Muscle of arm (tissue), 14 donors: ENCODE measurements around the gene YY1AP1. TPM values are rescaled to one million over a fixed set of nuclear protein-coding genes. Genes with fewer than 3 reads are reported as not detected.
"Not testable (repeated sequence)": the region's sequence is repeated elsewhere in the genome, so short reads cannot be mapped to it uniquely, and the experiment has no call there.

Experiments used
- DNase-seq: peaks from one replicate; pipeline ENCODE4 v3.0.0-alpha.2; 2013
- long read RNA-seq, 11 donors: transcript quantifications; one replicate each; lab custom pipeline, GENCODE V29; 2026
- polyA plus RNA-seq, 12 donors: library from polyadenylated mRNA; unstranded; fragments of 120-200 nt; gene quantifications; one replicate each; pipeline ENCODE4 v1.2.1, GENCODE V29; 2013; ENCODE audit not compliant: insufficient read length in 12 of 12

Gene YY1AP1, protein sequence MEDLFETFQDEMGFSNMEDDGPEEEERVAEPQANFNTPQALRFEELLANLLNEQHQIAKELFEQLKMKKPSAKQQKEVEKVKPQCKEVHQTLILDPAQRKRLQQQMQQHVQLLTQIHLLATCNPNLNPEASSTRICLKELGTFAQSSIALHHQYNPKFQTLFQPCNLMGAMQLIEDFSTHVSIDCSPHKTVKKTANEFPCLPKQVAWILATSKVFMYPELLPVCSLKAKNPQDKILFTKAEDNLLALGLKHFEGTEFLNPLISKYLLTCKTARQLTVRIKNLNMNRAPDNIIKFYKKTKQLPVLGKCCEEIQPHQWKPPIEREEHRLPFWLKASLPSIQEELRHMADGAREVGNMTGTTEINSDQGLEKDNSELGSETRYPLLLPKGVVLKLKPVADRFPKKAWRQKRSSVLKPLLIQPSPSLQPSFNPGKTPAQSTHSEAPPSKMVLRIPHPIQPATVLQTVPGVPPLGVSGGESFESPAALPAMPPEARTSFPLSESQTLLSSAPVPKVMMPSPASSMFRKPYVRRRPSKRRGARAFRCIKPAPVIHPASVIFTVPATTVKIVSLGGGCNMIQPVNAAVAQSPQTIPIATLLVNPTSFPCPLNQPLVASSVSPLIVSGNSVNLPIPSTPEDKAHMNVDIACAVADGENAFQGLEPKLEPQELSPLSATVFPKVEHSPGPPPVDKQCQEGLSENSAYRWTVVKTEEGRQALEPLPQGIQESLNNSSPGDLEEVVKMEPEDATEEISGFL
- 10 to 100 TPM in 11 of 12 donors, not detected in 1; 31.3 to 86.6 (median 54.6) TPM for polyA plus RNA-seq
- long read RNA-seq, donor 1, transcript YY1AP1-205 (11 exons, 2,663 nt) = major isoform, 5 of 27 reads
- long read RNA-seq, donor 1, partial matches to known transcripts = 18 of 27 reads
- long read RNA-seq, donor 1, other reads (novel, unspliced or antisense) = 0 of 27 reads
- long read RNA-seq, donor 2, transcript YY1AP1-212 (11 exons, 2,654 nt) = major isoform, 6 of 283 reads
- long read RNA-seq, donor 2, partial matches to known transcripts = 211 of 283 reads
- long read RNA-seq, donor 2, other reads (novel, unspliced or antisense) = 60 of 283 reads
- long read RNA-seq, donor 3, partial matches to known transcripts = 87 of 96 reads
- long read RNA-seq, donor 3, other reads (novel, unspliced or antisense) = 5 of 96 reads
- long read RNA-seq, donor 4, partial matches to known transcripts = 0 of 3 reads
- long read RNA-seq, donor 4, other reads (novel, unspliced or antisense) = 0 of 3 reads
- long read RNA-seq, donor 5, partial matches to known transcripts = 145 of 235 reads
- long read RNA-seq, donor 5, other reads (novel, unspliced or antisense) = 81 of 235 reads
- long read RNA-seq, donor 6, partial matches to known transcripts = 0 of 2 reads
- long read RNA-seq, donor 6, other reads (novel, unspliced or antisense) = 0 of 2 reads
- long read RNA-seq, donor 7, partial matches to known transcripts = 0 of 3 reads
- long read RNA-seq, donor 7, other reads (novel, unspliced or antisense) = 0 of 3 reads
- long read RNA-seq, donor 8, partial matches to known transcripts = 10 of 18 reads
- long read RNA-seq, donor 8, other reads (novel, unspliced or antisense) = 0 of 18 reads
- long read RNA-seq, donor 9, partial matches to known transcripts = 0 of 2 reads
- long read RNA-seq, donor 9, other reads (novel, unspliced or antisense) = 0 of 2 reads
- long read RNA-seq, donor 10, partial matches to known transcripts = 0 of 8 reads
- long read RNA-seq, donor 10, other reads (novel, unspliced or antisense) = 0 of 8 reads
- long read RNA-seq, donor 11, partial matches to known transcripts = 9 of 17 reads
- long read RNA-seq, donor 11, other reads (novel, unspliced or antisense) = 0 of 17 reads

- DNase-seq = peak; percentile 95
Measured at GRCh38 chr1:155688324-155689080, at the start of gene YY1AP1. TSS of gene YY1AP1 (minus strand) at chr1:155688774. CDS start at chr1:155680436, 8,338 bp downstream.

GRCh38 chr1:155729031-155729898 is 40.7 kb upstream of the YY1AP1 start:
- DNase-seq = peak; percentile 20

GRCh38 chr1:155725142-155725541 is 36.6 kb upstream of the YY1AP1 start:
- DNase-seq = no peak

DNA sequence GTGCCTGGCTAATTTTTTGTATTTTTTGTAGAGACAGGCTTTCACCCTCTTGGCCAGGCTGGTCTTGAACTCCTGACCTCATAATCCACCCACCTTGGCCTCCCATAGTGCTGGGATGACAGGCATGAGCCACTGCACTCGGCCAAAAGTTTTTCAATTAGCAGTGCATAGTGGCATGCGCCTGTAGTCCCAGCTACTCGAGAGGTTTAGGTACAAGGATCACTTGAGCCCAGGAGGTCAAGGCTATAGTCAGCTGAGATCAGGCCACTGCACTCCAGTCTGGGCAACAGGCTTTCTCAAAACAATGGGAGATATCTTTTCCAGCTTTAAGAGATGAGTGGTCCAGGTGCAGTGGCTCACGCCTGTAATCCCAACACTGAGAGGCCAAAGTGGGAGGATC is 31.1 kb upstream of the YY1AP1 start:
- DNase-seq = no peak

DNA sequence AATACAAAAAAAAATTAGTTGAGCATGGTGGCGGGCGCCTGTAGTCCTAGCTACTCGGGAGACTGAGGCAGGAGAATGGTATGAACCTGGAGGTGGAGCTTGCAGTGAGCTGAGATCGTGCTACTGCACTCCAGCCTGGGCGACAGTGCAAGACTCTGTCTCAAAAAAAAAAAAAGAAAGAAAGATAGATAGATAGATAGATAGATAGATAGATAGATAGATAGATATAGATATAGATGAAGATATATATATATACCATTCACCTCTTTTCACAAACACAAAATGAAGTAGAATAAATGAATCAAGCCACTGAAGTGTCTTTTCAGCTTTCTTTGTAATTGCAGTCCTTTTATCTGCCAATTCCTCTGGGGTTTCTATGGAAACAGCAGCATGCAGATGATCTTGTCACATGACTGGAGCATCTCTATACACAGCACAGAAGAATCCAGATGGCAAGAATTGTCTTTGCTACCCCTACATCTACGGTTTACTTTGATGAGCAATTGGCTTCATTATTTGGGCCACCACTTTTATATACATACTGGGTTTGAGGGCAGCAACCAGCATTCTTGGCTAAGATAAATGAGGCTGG is 30.0 kb upstream of the YY1AP1 start:
- DNase-seq = not testable (repeated sequence)

GRCh38 chr1:155717041-155717440 is 28.5 kb upstream of the YY1AP1 start:
- no peak for DNase-seq

DNA sequence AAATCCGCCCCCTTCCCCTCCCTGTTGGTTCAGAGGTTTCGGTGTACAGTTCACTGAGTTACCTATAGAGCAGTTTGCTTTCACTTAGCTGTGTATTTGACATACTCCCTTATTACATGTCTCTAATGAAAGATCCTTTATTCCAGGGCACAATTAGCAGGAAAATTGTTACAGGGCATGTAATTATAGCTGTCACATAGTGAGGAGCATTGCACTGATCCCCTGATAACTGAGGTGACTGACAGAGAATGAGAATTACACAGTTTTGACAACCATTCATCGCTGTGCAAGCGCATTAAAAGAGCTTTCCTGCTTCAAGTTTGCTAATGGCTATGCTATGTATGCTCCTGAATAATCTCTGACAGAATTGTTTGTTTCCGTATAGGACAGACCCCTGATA is 27.2 kb upstream of the YY1AP1 start:
- DNase-seq = no peak

DNA sequence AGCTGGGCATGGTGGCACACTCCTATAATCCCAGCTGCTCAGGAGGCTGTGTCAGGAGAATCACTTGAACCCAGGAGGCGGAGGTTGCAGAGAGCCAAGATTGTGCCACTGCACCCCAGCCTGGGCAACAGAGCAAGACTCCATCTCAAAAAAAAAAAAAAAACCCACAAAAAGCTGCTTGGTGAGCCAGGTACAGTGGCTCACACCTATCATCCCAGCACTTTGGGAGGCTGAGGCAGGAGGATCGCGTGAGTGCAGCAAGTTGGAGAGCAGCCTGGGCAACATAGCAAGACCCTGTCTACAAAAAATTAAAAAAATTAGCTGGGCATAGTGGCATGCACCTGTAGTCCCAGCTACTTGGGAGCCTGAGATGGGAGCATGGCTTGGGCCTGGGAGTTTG is 26.5 kb upstream of the YY1AP1 start:
- not testable (repeated sequence) for DNase-seq

DNA sequence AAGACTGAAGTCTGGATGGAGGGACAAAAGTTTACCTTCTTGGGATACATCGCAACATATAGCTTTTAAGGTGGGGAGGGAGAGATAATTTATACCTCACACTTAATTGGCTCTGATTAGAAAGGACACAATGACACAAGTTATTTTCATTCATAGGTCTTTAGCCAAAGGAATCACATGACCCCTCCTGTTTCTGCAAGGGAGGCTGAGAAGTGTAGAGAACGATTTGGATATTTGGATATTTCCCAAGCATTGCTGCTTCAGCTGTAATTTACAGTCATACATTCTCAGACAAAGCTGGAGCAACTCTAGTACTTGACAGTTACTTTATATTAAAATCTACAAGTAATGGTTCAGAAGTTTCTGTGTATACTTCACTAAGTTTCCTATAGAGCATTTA is 24.5 kb upstream of the YY1AP1 start:
- DNase-seq = no peak

DNA sequence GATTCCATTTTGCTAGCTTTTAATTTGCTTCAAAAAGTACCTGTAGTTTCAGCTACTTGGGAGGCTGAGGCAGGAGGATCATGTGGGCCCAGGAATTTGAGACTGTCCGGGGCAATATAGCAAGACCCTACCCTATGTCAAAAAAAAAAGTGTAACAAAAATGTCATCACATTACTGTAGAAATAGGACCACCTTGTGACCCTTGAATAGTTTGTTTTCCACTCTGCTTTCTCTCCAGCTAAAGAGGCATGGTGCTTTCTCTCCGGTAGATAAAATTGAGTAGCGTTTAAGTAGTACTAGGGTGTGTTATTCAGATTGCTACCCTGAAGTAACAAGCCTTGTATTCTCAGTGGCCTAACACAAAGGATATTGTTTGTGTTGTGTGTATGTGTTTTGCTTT is 24.1 kb upstream of the YY1AP1 start:
- DNase-seq = not testable (repeated sequence)

DNA sequence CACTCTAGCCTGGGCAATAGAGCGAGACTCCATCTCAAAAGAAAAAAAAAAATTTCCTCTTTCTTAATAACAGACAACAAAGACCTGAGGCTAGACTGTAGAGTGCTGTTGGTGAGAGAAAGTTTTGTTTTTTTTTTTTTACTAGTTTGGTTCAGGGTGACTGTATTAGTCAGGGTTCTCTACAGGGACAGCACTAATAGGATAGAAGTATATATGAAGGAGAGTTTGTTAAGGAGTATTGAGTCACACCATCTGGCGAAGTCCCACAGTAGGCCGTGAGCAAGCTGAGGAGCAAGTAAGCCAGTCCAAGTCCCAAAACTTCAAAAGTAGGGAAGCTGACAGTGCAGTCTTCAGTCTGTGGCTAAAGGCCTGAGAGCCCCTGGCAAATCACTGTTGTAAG is 22.9 kb upstream of the YY1AP1 start:
- DNase-seq = not testable (repeated sequence)

DNA sequence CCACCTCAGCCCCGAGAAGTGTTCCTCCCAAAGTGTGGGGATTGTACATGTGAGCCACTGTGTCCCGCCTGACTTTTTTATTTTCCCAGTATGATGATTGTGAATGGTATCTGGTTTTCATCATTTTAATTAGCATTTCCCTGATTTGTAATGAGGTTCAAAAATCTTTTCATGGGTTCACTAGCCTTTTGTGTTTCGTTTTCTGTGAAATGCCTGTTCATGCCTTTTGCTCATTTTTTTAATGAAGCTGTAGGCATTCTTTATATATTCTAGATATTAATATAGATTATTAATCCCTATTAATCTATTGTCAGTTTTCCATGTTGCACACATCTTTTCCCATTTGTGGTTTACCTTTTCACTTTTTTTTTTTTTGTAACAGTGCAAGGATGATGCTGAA is 20.8 kb upstream of the YY1AP1 start:
- DNase-seq = no peak

- no peak for DNase-seq
Measured at GRCh38 chr1:155706139-155706538, 17.6 kb upstream of the YY1AP1 start.

DNA sequence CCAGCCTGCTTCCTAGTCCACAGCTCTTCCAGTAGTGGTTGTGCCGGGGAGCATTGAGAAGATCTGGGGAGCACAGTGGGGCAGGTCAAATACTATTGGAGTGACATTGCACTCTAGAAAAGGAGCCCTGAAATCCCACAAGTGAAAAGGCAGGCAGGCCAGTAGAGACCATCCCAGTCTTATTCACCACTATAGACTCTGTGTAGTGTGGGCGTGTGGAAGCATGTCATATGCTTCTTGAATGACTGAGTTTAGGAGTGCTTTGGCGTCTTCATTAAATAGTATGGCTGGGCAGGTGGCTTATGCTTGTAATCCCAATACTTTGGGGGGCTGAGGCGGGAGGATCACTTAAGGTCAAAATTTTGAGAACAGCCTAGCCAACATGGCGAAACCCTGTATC is 15.8 kb upstream of the YY1AP1 start:
- not testable (repeated sequence) for DNase-seq

GRCh38 chr1:155703216-155703615 is 14.6 kb upstream of the YY1AP1 start:
- no peak for DNase-seq

GRCh38 chr1:155701675-155702074 is 13.1 kb upstream of the YY1AP1 start:
- not testable (repeated sequence) for DNase-seq

DNA sequence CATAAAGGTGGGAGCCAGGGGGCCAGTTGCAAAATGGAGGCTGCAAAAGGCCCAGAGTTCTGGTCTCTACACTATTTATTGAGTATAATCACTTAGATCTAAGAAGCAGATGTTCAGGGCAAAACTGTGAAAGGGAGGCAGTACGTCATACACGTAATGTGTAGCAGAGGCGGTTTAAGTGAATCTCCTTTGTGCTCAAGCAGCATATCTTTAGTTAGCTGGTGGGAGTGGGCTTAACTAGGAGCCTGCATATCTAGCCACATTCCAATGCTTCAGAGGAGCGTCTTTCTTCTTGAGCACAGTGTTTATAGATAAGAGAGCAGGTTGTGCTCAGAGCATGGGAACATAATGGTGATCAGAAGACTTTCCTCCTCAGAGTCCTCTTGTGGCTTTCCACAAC is 10.5 kb upstream of the YY1AP1 start:
- not testable (repeated sequence) for DNase-seq

- no peak for DNase-seq
Measured at GRCh38 chr1:155698382-155699038, 9.9 kb upstream of the YY1AP1 start.
